ENCODE data around the gene REEP3.

GRCh38 chr10:63497321-63497720 is 23.9 kb upstream of the REEP3 start:
- no peak for TF ChIP-seq POLR2A (IDR thresholded peaks at IDR 0.05)
- no peak for TF ChIP-seq CTCF (IDR thresholded peaks at IDR 0.05 in 4 of 5, conservative IDR thresholded peaks at IDR 0.05 in 1 of 5)
